GM18520 (cell line): ENCODE measurements around the gene TNNI3.
"Not testable (repeated sequence)": the region's sequence is repeated elsewhere in the genome, so short reads cannot be mapped to it uniquely, and the experiment has no call there.

ENCODE experiments used
- ATAC-seq: cut with Tn5 transposase; IDR thresholded peaks from one replicate; pipeline ENCODE4 v1.9.1; 2021; ENCODE audit not compliant: unreplicated experiment

The TNNI3 gene

DNA sequence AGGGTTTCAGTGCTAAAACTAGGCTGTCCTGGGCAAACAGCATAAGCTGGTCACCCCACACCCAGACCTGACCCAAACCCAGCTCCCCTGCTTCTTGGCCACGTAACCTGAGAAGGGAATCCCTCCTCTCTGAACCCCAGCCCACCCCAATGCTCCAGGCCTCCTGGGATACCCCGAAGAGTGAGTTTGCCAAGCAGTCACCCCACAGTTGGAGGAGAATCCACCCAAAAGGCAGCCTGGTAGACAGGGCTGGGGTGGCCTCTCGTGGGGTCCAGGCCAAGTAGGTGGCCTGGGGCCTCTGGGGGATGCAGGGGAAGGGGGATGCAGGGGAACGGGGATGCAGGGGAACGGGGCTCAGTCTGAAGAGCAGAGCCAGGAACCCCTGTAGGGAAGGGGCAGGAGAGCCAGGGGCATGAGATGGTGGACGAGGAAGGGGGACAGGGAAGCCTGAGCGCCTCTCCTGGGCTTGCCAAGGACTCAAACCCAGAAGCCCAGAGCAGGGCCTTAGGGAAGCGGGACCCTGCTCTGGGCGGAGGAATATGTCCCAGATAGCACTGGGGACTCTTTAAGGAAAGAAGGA is 42.9 kb downstream of the TNNI3 start:
- no peak for ATAC-seq

DNA sequence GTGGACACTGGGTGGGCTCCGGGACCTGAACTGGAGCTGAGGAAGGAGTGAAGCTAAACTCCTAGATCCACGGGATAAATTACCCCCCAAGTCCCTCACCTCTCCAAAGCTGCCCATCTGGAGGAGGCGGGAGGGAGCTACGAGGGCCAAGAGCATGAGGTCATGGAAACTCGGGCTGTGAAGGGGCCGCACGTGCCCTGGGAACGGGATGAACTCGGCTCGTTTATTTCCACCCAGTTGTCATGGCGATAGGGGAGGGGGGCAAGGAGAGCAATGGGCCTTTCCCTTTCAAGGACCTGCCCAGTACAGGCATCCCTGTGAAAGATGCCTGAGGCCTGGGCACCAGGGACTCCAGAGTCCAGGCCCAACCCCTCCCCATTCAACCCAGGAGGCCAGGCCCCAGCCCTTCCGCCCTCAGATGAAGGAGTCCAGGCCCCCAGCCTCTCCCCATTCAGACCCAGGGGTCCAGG is 43.9 kb downstream of the TNNI3 start:
- ATAC-seq, result no peak

DNA sequence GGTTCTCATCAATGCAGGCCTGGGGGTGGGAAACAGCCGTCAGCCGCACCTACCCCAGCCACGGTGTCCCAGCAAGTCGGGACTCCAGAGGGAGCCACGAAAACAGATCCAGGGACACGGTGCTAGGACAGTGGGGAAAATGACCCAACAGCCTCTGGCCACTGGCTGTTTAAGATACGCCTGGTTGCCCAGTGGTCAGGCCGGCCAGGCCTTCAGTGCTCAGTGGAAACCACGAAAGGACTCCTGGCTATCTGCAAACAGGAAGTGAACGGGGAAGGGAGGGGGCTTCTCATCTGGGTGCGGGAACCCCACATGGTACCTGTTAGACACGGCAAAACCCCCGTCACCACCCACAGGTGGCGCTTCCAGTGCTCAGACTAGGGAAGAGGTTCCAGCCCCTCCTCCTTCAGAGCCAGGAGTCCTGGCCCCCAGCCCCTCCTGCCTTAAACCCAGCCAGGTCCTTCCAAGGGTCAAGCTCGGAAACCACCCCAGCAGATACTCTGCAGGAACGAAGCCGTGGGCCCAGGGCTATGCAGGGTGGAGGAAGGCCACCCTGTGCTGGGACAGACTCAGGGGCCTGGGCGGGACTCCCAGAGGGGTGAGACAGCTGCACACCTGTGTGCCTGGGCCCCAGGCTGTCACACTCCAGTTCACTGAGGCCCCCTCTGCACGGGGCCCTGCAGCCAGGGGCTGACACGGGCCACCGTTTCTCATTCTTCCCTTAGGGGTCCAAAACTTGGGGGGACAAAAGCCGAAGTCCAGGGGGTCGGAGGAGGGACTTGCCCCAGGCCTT is 44.6 kb downstream of the TNNI3 start:
- no peak for ATAC-seq

DNA sequence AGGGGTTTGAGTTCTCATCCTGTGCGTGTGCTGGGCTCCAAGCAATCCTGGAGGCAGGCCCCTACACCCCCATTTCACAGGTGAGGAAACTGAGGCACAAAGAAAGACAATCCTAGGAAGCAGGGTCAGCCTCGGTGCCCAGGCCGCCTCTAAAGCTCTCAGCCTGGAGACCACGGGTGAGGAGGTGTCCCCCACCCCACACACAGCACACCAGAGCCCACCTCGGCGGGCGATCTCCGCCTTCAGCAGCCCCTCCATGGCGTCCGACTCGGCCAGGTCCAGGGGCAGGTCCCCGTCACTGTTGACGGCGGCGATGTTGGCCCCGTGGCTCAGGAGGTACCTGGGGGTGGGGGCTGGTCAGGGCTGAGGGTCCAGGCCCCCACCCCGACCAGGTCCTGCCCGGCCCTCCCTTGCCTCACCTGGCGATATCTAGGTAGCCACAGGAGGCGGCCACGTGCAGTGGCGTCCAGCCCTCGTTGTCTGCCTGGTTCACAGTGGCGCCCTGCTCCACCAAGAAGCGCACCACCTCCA is 45.2 kb downstream of the TNNI3 start:
- ATAC-seq, result no peak

DNA sequence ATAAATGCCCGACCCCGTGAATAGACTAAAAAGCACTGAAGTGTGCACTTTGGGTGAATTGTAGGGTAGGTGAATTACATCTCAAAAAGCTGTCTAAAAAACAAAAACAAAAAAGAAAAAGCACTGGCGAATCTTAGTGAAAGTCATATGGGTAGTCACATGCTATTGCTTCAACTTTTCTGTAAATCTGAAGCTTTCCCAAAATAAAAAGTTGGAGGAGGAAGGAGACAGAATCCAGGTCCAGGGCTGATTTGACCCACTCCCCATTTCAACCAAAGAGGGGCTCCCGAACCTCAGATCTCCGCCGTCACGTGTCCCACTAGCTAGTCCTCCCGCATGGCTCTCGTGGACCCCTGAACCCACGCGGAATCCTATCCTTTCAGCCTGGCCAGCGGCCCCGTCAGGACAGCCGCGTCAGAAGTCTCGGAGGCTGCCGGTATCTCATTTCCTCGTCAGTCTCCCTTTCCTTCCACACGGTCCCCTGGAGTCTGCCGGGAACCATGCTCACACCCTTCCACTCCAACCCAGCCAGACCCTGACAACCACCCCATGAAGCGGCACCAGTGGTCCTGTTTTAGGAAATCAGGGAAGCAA is 46.2 kb downstream of the TNNI3 start:
- ATAC-seq, result no peak

DNA sequence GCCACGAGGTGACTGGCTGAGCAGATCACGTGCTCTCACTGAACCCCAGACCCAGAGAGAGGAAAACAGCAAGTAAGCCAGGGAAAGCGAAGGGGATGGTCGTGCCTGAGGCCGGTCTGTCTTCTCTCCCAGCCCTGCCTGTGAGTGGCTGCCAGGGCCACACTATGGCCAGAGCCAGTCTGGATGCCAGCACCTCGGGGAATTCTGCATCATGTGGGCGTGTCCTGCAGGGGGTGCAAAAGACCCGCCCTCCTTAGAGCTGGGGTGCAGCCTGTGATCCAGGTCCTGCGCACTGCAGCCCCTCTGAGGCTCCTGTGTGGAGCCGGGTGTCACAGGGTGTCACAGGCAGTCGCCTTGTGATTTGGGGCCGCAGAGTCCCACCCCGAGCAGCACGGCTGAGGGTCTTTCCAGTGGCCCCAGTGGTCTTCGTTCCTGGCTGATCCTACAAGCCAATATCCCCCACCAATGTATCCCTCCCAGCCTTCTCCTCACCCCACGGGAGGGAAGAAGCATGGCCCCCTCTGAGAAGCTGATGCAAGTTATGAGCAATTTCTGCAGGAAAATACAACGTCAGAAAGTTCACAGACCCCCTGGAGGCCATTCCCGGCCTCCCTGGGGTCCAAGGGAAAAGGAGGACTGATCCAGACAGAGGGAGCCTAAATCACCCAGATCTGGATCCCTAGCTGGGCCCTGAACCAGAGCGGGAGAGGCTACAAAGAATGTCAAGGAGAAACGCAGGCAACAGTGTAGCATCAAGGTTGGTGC is 47.8 kb downstream of the TNNI3 start:
- ATAC-seq, result no peak

DNA sequence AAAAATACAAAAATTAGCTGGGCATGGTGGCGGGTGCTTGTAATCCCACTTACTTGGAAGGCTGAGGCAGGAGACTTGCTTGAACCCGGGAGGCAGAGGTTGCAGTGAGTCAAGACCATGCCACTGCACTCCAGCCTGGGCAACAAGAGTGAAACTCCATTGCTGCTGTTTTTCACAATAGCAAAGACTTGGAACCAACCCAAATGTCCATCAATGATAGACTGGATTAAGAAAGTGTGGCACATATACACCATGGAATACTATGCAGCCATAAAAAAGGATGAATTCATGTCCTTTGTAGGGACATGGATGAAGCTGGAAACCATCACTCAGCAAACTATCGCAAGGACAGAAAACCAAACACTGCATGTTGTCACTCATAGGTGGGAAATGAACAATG is 50.3 kb downstream of the TNNI3 start:
- not testable (repeated sequence) for ATAC-seq

DNA sequence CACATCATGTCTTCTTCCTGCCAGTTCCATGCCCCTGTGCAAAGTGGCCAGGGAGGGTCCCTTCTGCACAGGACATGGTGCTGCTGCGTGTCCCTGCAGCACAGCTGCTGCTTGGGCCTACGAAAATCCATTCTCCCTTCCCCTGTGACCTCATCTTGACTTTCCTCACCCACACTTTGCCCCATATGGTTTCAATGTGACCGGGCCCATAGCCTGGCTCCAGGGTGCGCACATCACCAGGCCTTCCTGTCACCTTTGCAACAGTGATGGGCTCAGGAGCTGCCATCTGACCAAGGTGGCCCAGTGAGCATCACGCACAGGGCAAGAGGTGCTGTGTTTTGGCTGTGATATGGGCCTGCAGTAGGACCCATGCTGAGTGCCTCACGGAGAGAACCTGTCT is 50.9 kb downstream of the TNNI3 start:
- no peak for ATAC-seq

DNA sequence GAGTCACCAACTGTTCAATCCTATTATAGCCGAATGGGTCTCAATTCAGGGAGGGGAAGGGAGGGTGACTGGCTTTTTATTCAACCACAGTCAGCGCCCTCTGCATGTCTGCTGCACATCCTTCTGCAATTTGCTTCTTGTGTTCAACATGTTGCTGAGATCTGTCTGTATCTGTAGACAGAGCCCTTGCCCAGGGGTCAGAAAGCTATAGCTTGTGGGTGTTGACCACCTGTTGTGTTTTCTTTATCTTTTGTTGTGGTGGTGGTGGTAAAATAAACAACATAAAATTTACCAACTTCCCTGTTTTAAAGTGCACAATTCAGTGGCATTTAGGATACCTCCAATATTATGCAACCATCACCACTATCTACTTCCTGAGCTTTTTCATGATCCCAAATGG is 52.3 kb downstream of the TNNI3 start:
- ATAC-seq, result no peak

DNA sequence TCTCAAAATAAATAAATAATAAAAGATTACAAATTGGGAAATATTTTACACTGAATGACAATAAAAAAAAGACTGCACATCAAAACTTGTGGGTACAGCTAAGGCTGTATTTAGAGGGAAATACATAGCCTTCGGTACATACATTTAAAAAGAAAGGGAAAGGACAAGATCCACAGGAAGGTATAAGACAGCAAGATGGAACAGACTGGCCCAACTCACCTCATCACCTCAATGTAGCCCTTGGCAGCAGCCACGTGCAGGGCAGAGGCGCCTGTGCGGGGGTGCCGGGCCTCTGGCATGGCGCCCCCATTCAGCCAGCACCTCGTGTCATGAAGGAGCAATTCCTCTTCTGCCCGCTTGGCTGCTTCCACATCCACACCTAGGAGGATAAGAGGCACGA is 54.3 kb downstream of the TNNI3 start:
- ATAC-seq, result no peak
